ENCODE measurements around the gene E2F4. TPM values are rescaled to one million over a fixed set of nuclear protein-coding genes. Genes with fewer than 3 reads are reported as not detected.

Gene E2F4
- total and polyA plus RNA-seq, 9 of the 15 experiments (the other 6 are each of a cell fraction or from before 2014, with no cell fraction given), result 9.7 to 139 (median 106) TPM

GRCh38 chr16:67241008-67241900, 49.3 kb downstream of the E2F4 start (continued):
- TF ChIP-seq KDM5B (IDR thresholded peaks at IDR 0.05; ENCODE audit: insufficient replicate concordance, low read depth, low read length) (no peak), MCM2 (IDR thresholded peaks at IDR 0.05; ENCODE audit: low read depth) (no peak), FOXA1 (IDR thresholded peaks at IDR 0.05; ENCODE audit: borderline replicate concordance) (no peak), MBD2 (IDR thresholded peaks at IDR 0.05; ENCODE audit: borderline replicate concordance, low read depth) (0 out of 2 replicates have a peak, but pooled peaks have one; percentile 40), ZNF589 (CRISPR knock-in tag; IDR thresholded peaks at IDR 0.05; ENCODE audit: low read depth) (peak; percentile 45; the same call in 1 of the 2 replicates), POLR2B (IDR thresholded peaks at IDR 0.05; ENCODE audit: low read depth, partially characterized antibody) (no peak), CBX8 (IDR thresholded peaks at IDR 0.05; ENCODE audit: borderline replicate concordance, extremely low read depth, low read depth, low read length, poor library complexity, severe bottlenecking) (no peak), BRD4 (IDR thresholded peaks at IDR 0.05) (no peak), SMARCB1 (IDR thresholded peaks at IDR 0.05; ENCODE audit: insufficient read length, low read depth) (no peak), ZNF668 (CRISPR knock-in tag; IDR thresholded peaks at IDR 0.05) (no peak), CHD4 (IDR thresholded peaks at IDR 0.05; ENCODE audit: insufficient read depth, insufficient replicate concordance, low read depth, low read length, poor library complexity, severe bottlenecking) (no peak), SP1 (CRISPR knock-in tag; IDR thresholded peaks at IDR 0.05) (no peak), SMAD4 (CRISPR knock-in tag; conservative IDR thresholded peaks at IDR 0.05) (peak; percentile 57; the same call in 1 of the 2 replicates), RCOR1 (IDR thresholded peaks at IDR 0.05; ENCODE audit: borderline replicate concordance in 1 of 2, low read depth in 2 of 2, low read length in 2 of 2) (peak in 1 of 2 experiments; percentile 64; a peak in 1 of 4 replicates), SMAD2 (IDR thresholded peaks at IDR 0.05; ENCODE audit: low read depth, low read length) (no peak), GABPB2 (CRISPR knock-in tag; conservative IDR thresholded peaks at IDR 0.05) (no peak), YBX1 (IDR thresholded peaks at IDR 0.05) (no peak), RUNX1 (IDR thresholded peaks at IDR 0.05; ENCODE audit: low read depth) (0 out of 2 replicates have a peak, but pooled peaks have one; percentile 45), HOMEZ (CRISPR knock-in tag; IDR thresholded peaks at IDR 0.05) (no peak)
- TF ChIP-seq, protein P1, sequence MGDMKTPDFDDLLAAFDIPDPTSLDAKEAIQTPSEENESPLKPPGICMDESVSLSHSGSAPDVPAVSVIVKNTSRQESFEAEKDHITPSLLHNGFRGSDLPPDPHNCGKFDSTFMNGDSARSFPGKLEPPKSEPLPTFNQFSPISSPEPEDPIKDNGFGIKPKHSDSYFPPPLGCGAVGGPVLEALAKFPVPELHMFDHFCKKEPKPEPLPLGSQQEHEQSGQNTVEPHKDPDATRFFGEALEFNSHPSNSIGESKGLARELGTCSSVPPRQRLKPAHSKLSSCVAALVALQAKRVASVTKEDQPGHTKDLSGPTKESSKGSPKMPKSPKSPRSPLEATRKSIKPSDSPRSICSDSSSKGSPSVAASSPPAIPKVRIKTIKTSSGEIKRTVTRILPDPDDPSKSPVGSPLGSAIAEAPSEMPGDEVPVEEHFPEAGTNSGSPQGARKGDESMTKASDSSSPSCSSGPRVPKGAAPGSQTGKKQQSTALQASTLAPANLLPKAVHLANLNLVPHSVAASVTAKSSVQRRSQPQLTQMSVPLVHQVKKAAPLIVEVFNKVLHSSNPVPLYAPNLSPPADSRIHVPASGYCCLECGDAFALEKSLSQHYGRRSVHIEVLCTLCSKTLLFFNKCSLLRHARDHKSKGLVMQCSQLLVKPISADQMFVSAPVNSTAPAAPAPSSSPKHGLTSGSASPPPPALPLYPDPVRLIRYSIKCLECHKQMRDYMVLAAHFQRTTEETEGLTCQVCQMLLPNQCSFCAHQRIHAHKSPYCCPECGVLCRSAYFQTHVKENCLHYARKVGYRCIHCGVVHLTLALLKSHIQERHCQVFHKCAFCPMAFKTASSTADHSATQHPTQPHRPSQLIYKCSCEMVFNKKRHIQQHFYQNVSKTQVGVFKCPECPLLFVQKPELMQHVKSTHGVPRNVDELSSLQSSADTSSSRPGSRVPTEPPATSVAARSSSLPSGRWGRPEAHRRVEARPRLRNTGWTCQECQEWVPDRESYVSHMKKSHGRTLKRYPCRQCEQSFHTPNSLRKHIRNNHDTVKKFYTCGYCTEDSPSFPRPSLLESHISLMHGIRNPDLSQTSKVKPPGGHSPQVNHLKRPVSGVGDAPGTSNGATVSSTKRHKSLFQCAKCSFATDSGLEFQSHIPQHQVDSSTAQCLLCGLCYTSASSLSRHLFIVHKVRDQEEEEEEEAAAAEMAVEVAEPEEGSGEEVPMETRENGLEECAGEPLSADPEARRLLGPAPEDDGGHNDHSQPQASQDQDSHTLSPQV (IDR thresholded peaks at IDR 0.05), result peak; percentile 95
